Spinal cord (tissue), 10 donors: ENCODE data around the gene RFT1. TPM values are rescaled to one million over a fixed set of nuclear protein-coding genes. Genes with fewer than 3 reads are reported as not detected.

ENCODE experiments used
- DNase-seq, 6 donors: peaks; one replicate each; pipeline versions ENCODE4 v3.0.0 to v3.0.0-alpha.2; 2013 to 2015; ENCODE audit warnings: low spot score in 6 of 6, low read depth in 4 of 6
- H3K27ac ChIP-seq: one replicate; pipeline ENCODE4 v1.5.1; 2013; ENCODE audit warnings: low read depth, low read length, control low read depth
- H3K27me3 ChIP-seq: one replicate; pipeline ENCODE4 v1.6.1; 2013; ENCODE audit warnings: low read length; ENCODE audit not compliant: control insufficient read depth, insufficient read depth
- H3K36me3 ChIP-seq: one replicate; pipeline ENCODE4 v1.6.1; 2013; ENCODE audit warnings: low read length; ENCODE audit not compliant: control insufficient read depth, insufficient read depth
- H3K4me1 ChIP-seq: one replicate; pipeline ENCODE4 v1.6.1; 2013; ENCODE audit warnings: low read length; ENCODE audit not compliant: control insufficient read depth, insufficient read depth
- H3K4me3 ChIP-seq: one replicate; pipeline ENCODE4 v1.5.1; 2013; ENCODE audit warnings: low read depth, low read length, control low read depth
- H3K9me3 ChIP-seq: one replicate; pipeline ENCODE4 v1.6.1; 2013; ENCODE audit warnings: low read length; ENCODE audit not compliant: control insufficient read depth, insufficient read depth
- WGBS: methylation state at CpG from one replicate; pipeline ENCODE4 v1.1.5; 2013; ENCODE audit warnings: missing lambda C conversion rate; ENCODE audit not compliant: insufficient coverage; 5-methylcytosine and 5-hydroxymethylcytosine counted together
- polyA plus RNA-seq, 2 donors: library from polyadenylated mRNA; unstranded; fragments of 120-200 nt; gene quantifications; one replicate each; pipeline ENCODE4 v1.2.1, GENCODE V29; 2013; ENCODE audit not compliant: insufficient read length in 2 of 2
- total RNA-seq, 2 donors: library from RNA; depleted of rRNA in 1 of 2; stranded (reverse); fragments of 120-200 nt in 1 of 2; fragments of >200 nt in 1 of 2; gene quantifications; one replicate each; pipeline versions ENCODE4 v1.2.3 to v1.2.4, GENCODE V29; 2013 to 2014
- donor health status: healthy.

Gene RFT1
- total and polyA plus RNA-seq, 4 donors: 10.8 to 18.3 (median 14.7) TPM

DNA sequence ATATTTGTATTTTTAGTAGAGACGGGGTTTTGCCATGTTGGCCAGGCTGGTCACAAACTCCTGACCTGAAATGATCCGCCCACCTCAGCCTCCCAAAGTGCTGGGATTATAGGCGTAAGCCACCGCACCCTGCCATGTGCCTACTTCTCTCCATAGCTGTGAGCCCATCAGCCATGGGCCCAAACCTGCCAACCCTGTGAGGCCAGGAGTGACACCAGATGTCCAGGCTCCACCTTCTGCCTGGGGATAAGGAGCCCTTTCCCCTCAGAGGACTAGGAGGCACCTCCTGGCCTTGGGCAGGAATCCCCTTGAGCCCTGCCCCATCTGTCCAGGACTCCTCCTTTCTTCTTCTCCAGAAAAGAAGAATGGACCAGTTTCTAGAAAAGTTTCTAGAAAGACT, 14.2 kb upstream of the RFT1 start:
- no peaks in the 10 kb centered on the region for H3K27me3 ChIP-seq
- H3K27ac ChIP-seq: no peak overlapping the region
- H3K9me3 ChIP-seq: no peaks in the 10 kb centered on the region
- H3K4me3 ChIP-seq: no peak overlapping the region
- no peak for DNase-seq
- no peaks in the 10 kb centered on the region for H3K36me3 ChIP-seq
- 97% methylated on average over 4 of the region's 4 CpGs for WGBS
- peaks cover 10% of the 10 kb centered on the region for H3K4me1 ChIP-seq

DNA sequence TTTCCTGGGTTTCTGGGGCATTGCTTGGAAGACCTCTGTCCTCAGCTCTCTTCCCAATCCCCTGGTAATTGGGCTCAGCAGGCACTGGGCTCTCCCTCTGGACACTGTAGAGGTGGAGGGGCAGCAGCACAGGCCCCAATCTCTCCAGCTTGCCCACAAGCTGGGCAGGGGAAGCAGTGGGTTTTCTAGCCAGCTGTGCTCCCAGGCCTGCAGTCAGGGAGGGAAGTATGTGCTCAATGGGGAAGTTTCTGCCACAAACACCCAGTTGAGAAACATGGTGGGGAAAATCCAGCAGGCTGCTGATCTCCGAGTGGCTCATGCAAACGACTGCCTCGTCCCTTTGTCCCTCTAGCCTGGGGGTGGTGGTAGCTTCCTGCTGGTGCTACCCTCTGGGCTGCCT, 12.8 kb upstream of the RFT1 start:
- H3K27ac ChIP-seq: no peak overlapping the region
- no peak overlapping the region for H3K4me3 ChIP-seq
- no peaks in the 10 kb centered on the region for H3K27me3 ChIP-seq
- H3K36me3 ChIP-seq: no peaks in the 10 kb centered on the region
- no peaks in the 10 kb centered on the region for H3K9me3 ChIP-seq
- WGBS: 43% methylated on average over 3 of the region's 3 CpGs
- peaks cover 10% of the 10 kb centered on the region for H3K4me1 ChIP-seq
- DNase-seq: no peak

DNA sequence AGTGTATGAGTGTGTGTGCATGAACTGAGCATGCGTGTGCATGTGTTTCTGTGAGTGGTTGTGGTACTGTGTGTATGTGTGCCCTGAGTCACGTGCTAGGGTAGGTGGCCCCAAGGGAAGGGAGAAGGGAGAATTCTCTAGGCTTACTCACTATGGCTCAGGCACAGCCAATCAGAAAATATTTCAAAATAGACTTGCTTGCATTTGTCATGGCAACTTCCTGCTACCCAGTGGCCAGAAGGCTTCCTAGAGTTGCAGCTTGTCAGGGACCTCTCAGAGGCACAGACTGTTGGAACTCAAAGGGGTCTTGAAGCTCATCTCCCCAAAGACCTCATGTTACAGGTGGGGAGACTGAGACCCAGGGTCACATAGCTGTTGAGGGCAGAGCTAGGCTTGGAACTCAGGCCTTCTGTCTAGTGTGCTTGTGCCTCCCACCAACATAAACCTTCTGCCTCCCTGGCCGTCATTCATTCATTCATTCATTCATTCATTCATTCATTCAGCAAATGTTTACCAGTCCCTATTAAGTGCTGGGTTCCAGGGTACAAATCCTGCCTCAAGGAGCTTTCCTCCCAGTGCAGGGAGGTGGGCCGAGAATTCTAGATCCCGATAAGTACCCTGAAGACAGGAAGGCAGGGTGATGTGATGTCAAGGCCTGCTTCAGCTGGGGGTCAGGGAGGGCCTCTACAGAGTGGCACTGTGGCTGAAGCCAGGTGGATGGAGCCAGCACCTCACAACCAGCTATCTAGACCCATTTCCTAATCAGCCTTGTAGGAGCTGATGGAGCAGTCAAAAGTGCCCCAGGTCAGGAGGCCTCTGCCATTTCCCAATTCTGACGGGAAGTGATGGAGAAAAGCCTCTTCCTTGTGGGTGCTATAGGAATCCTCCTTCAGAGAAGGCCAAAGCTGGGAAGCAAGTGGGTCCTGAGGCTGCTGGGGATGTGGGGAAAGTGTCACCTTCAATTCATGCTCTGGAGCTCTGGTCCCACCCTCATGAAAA, 10.9 kb upstream of the RFT1 start:
- WGBS: 97% methylated on average over 4 of the region's 6 CpGs
- Histone ChIP-seq H3K36me3 (no peaks in the 10 kb centered on the region), H3K4me1 (peaks cover under 1% of the 10 kb centered on the region), H3K9me3 (no peaks in the 10 kb centered on the region), H3K4me3 (no peak overlapping the region), H3K27ac (no peak overlapping the region), H3K27me3 (no peaks in the 10 kb centered on the region)
- no peak for DNase-seq

DNA sequence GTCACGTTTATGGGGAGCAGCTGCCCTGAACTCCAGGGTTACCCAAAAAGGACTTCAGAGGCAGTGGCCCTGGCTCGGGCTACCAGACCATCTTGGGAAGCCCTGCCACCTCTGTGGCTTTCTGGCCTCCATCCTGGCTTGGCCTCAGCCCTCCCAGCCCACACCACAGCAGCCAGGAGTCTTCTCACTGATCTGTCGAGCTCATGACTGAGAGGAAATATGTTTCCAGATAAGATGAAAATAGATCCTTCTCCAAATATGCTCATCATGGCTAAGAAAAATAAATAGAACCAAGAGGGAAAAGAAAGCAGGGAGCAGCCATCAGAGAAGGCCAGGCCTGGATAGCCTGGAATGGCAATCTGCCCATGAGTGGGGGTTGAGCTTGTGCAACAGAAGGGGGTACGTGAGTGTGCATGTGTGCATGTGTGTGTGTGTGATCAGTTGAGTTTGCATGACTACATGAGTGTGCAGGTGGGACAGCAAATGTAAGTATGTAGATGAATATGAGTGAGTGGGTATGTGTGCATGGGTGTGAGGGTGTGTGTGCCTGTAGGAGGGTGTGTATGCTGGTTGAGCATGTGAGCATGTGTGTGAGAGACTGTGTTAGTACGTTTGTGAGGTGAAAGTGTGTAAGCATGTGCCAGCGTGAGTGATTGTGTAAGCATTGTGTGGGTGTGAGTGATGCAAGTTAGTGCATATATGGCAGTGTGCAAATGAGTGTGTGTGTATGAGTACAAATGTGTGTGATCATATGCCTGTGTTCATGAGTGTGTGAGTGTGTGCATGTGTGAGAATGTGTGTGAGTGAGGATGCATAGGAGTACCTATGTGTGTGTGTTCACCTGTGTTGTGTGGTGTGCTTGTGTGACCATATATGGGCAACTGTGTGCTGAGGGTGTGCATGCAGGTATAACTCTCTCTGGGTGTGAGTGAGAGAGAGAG, 9.9 kb upstream of the RFT1 start:
- DNase-seq: no peak
- H3K27ac ChIP-seq: no peak overlapping the region

DNA sequence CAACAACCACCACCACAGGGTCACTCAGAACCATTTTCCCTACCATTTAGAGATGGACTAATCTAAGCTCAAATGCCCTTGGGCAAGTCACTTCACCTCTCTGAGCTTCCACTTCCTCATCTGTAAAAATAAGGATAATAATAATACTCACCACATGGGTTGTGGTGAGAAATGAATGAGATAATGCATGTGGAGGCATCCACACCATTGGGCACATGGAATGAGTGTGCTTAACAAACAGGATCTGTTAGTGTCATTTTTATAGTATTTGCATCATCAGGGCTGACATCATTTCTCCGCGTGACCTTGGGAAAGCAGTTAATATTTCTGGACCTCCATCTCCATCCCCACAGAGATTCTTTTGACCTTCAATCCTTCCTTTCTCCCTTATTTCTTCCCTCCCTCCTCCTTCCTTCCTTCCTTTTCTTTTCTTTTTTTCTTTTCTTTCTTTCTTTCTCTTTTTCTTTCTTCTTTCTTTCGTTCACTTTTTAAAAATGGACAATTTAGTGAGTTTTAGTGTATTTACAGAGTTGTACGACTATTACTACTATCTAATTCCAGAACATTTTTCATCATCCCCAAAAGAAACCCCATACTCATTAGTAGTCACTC, 7.7 kb upstream of the RFT1 start:
- no peaks in the 10 kb centered on the region for H3K9me3 ChIP-seq
- no peaks in the 10 kb centered on the region for H3K27me3 ChIP-seq
- no peak overlapping the region for H3K27ac ChIP-seq
- WGBS: 94% methylated on average over 2 of the region's 4 CpGs
- no peak for DNase-seq
- H3K36me3 ChIP-seq: no peaks in the 10 kb centered on the region
- H3K4me1 ChIP-seq: no peaks in the 10 kb centered on the region
- H3K4me3 ChIP-seq: no peak overlapping the region

More for the DNA sequence above, 9.9 kb upstream of the RFT1 start:
- WGBS: 81% methylated on average over 5 of the region's 6 CpGs
- Histone ChIP-seq H3K9me3 (no peaks in the 10 kb centered on the region), H3K36me3 (no peaks in the 10 kb centered on the region), H3K4me3 (no peak overlapping the region), H3K27me3 (no peaks in the 10 kb centered on the region), H3K4me1 (no peaks in the 10 kb centered on the region)

DNA sequence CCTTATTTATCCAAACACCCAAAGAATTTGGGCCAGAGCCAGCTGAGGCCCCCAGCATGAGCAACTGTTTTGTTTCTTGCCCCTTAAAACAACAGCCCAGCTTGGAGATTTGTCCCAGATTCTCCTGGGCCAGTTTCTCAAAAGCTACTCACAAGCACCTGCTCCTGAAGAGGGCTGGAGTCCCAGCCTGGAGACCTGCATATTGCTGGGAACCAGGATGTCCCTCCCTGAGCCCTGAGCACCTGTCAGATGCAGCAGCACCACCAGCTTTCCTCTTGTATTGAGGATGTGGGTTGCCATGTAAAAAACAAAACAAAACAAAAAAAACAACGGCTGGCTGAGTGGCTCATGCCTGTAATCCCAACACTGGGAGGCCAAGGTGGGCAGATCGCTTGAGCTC, 7.0 kb upstream of the RFT1 start:
- Histone ChIP-seq H3K36me3 (no peaks in the 10 kb centered on the region), H3K4me3 (no peak overlapping the region), H3K9me3 (no peaks in the 10 kb centered on the region), H3K27ac (no peak overlapping the region), H3K27me3 (no peaks in the 10 kb centered on the region), H3K4me1 (no peaks in the 10 kb centered on the region)
- no peak for DNase-seq
- 67% methylated on average over 2 of the region's 2 CpGs for WGBS

DNA sequence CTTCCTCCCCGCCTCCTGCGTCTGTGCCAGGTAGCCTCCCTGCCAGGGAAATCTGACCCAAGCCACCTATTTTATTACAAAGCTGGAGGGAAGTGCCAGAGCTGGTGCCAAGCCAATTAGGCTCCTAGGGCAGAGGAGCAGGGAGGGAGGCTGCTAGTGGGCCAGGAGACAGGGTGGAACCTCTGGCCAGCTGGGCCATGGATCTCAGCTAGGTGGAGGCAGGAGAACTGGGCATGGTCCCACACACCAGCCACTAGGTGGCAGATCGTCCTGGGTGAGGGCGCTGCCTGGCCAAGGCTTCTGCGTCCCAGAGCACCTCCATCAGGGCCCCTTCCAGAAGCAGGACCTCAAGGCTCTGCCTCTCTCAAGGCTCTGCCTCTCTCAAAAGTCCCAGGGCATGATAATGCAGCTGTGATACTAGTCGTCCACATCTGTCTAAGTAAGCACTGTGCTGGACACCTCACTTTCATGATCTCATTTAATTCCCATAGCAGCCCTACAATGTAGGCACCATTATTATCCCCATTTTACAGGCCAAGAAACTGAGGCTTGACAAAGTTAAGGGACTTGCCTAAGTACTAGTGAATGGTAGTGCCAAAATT, 4.5 kb upstream of the RFT1 start:
- Histone ChIP-seq H3K9me3 (no peaks in the 10 kb centered on the region), H3K4me1 (no peaks in the 10 kb centered on the region), H3K27ac (no peak overlapping the region), H3K4me3 (no peak overlapping the region), H3K36me3 (no peaks in the 10 kb centered on the region), H3K27me3 (no peaks in the 10 kb centered on the region)
- 13% methylated on average over 4 of the region's 6 CpGs for WGBS
- peak in 2 of 6 donors; percentile 20 to 51 for DNase-seq

DNA sequence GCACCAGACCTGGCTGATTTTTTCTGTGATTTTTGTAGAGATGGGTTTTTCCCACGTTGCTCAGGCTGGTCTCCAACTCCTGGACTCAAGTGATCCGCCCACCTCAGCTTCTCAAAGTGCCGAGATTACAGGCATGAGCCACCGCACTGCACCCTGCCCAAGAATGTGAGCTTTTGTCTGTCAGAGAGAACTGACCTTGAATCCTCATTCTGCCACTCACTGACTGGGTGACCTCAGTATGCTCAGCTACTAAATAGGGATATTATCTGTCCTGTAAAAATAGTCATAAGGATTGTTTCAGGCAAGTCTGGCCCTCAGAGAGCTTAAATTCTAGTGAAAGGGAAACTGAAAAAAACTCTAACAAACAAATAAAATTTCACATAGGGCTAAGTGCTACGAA, 2.1 kb upstream of the RFT1 start:
- no peaks in the 10 kb centered on the region for H3K9me3 ChIP-seq
- H3K4me1 ChIP-seq: no peaks in the 10 kb centered on the region
- DNase-seq: no peak
- no peak overlapping the region for H3K4me3 ChIP-seq
- H3K27ac ChIP-seq: no peak overlapping the region
- no peaks in the 10 kb centered on the region for H3K27me3 ChIP-seq
- no CpG with 5 or more reads among the region's 5 CpGs for WGBS
- no peaks in the 10 kb centered on the region for H3K36me3 ChIP-seq

DNA sequence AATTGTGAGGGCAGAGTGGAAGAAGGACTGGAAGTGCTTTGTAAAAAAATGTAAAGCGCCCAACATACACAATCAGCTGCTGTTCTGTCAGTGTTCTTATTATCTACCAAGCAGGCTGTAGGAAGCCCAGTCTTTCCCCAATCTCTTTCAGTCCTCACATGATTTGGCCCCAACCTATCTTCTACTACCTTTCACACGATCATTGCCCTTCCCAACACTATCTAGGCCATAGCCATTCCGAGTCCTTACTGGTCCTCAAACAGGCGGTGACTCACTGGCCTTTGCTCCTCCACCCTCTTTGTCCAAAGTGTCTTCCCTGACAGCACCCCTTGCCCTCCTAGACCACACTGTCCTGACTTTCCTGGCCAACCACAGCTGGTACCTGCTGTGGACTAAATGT, 861 bp upstream of the RFT1 start:
- no peak for DNase-seq
- peak overlapping the region; percentile 75 for H3K27ac ChIP-seq
- WGBS: 99% methylated on average over 4 of the region's 4 CpGs
- no peaks in the 10 kb centered on the region for H3K9me3 ChIP-seq
- H3K4me3 ChIP-seq: no peak overlapping the region
- no peaks in the 10 kb centered on the region for H3K4me1 ChIP-seq
- H3K27me3 ChIP-seq: no peaks in the 10 kb centered on the region
- no peaks in the 10 kb centered on the region for H3K36me3 ChIP-seq
